DND-41 (cell line): Measurements from ENCODE around the gene ADIPOR1.

Source experiments
- ATAC-seq: fragments of 200-7000 bp; cut with Tn5 transposase; 3 replicates; pipeline ENCODE4 v1.9.1; 2021; ENCODE audit warnings: low read depth; ENCODE audit not compliant: insufficient read depth
- DNase-seq: peaks from one replicate; pipeline ENCODE4 v3.0.0-alpha.2; 2020
- H2AFZ ChIP-seq: 2 replicates; pipeline ENCODE4 v1.6.0; 2012; ENCODE audit warnings: low read depth, low read length
- H3K27ac ChIP-seq: 2 replicates; pipeline ENCODE4 v1.5.1; 2012; ENCODE audit warnings: low read length, inconsistent platforms
- H3K27me3 ChIP-seq: fragments of 200-600 bp; sonication (generic); 2 replicates; pipeline ENCODE4 v1.6.0; 2012; ENCODE audit warnings: low read length, mild to moderate bottlenecking, inconsistent platforms; ENCODE audit not compliant: insufficient read depth, poor library complexity
- H3K36me3 ChIP-seq: 2 replicates; pipeline ENCODE4 v1.5.1; 2012; ENCODE audit warnings: low read length, inconsistent platforms; ENCODE audit not compliant: insufficient read depth
- H3K4me1 ChIP-seq: 2 replicates; pipeline ENCODE4 v1.5.1; 2012; ENCODE audit warnings: mild to moderate bottlenecking, low read length; ENCODE audit not compliant: insufficient read depth
- H3K4me2 ChIP-seq: 2 replicates; pipeline ENCODE4 v1.6.0; 2012; ENCODE audit warnings: mild to moderate bottlenecking, moderate library complexity, low read length, inconsistent platforms; ENCODE audit not compliant: insufficient read depth
- H3K4me3 ChIP-seq, 2 experiments: fragments of 200-600 bp in 1 of 2; shearing (Covaris generic) in 1 of 2; 2 replicates each; pipeline ENCODE4 v1.5.1; 2012 to 2016; ENCODE audit warnings: inconsistent platforms in 2 of 2, low read length in 2 of 2, mild to moderate bottlenecking in 2 of 2, low read depth in 1 of 2, moderate library complexity in 1 of 2
- H3K79me2 ChIP-seq: 2 replicates; pipeline ENCODE4 v1.6.0; 2012; ENCODE audit warnings: low read length, inconsistent platforms; ENCODE audit not compliant: insufficient read depth
- H3K9ac ChIP-seq: 2 replicates; pipeline ENCODE4 v1.6.0; 2012; ENCODE audit warnings: low read depth, mild to moderate bottlenecking, inconsistent platforms, low read length, moderate library complexity
- H3K9me3 ChIP-seq: 2 replicates; pipeline ENCODE4 v1.5.1; 2012; ENCODE audit warnings: low read length, moderate library complexity, mild to moderate bottlenecking, inconsistent platforms; ENCODE audit not compliant: insufficient read depth, severe bottlenecking
- H4K20me1 ChIP-seq: 2 replicates; pipeline ENCODE4 v1.6.0; 2012; ENCODE audit warnings: low read length; ENCODE audit not compliant: insufficient read depth
- CTCF ChIP-seq: IDR thresholded peaks from 2 replicates; pipeline ENCODE4 v1.5.1; 2012; ENCODE audit warnings: borderline replicate concordance, low read length, moderate library complexity, mild to moderate bottlenecking; ENCODE audit not compliant: poor library complexity, severe bottlenecking; ENCODE audit errors: extremely low read depth
- EZH2 ChIP-seq: IDR thresholded peaks from 3 replicates; pipeline ENCODE4 v1.6.1; 2012; ENCODE audit warnings: borderline replicate concordance, low read depth, mild to moderate bottlenecking, moderate library complexity, low read length, inconsistent platforms; ENCODE audit not compliant: severe bottlenecking

Gene ADIPOR1

GRCh38 chr1:202972046-202972445 lies 13.9 kb upstream of the ADIPOR1 start:
- H3K27ac ChIP-seq, result no peak overlapping the region
- no peaks in the 10 kb centered on the region for H3K79me2 ChIP-seq
- ATAC-seq, result no peak
- no peak for DNase-seq
- peaks cover 15% of the 10 kb centered on the region for H3K27me3 ChIP-seq
- H3K9ac ChIP-seq, result no peak overlapping the region
- H3K36me3 ChIP-seq, result no peaks in the 10 kb centered on the region
- TF ChIP-seq EZH2 (no peak), CTCF (no peak)
- no peak overlapping the region for H3K4me3 ChIP-seq
- H2AFZ ChIP-seq, result no peak overlapping the region
- H3K4me1 ChIP-seq, result peaks cover 14% of the 10 kb centered on the region
- H4K20me1 ChIP-seq, result no peaks in the 10 kb centered on the region
- H3K4me2 ChIP-seq, result no peak overlapping the region
- H3K9me3 ChIP-seq, result no peaks in the 10 kb centered on the region

GRCh38 chr1:202968895-202969295 lies 10.8 kb upstream of the ADIPOR1 start:
- ATAC-seq (peak; percentile 57; the same call in 2 of the 3 replicates), DNase-seq (peak; percentile 39)
- Histone ChIP-seq H3K27me3 (no peaks in the 10 kb centered on the region), H3K27ac (no peak overlapping the region), H3K4me3 (no peak overlapping the region), H3K9ac (no peak overlapping the region), H3K9me3 (no peaks in the 10 kb centered on the region), H3K4me2 (0 out of 2 replicates have a peak overlapping the region, but pooled peaks have one; percentile 97), H2AFZ (peak overlapping the region; percentile 99), H3K4me1 (peaks cover 27% of the 10 kb centered on the region), H4K20me1 (no peaks in the 10 kb centered on the region), H3K36me3 (0 out of 2 replicates have a peak, but pooled peaks cover 5% of the 10 kb centered on the region), H3K79me2 (peaks cover 9% of the 10 kb centered on the region)
- TF ChIP-seq EZH2, result no peak
- peak; percentile 70 for TF ChIP-seq CTCF

- no peak for DNase-seq
- no peaks in the 10 kb centered on the region for H4K20me1 ChIP-seq
- TF ChIP-seq EZH2 (no peak), CTCF (no peak)
- H3K4me1 ChIP-seq, result peaks cover 27% of the 10 kb centered on the region
- peak overlapping the region; percentile 97 for H3K4me2 ChIP-seq
- H3K36me3 ChIP-seq, result 0 out of 2 replicates have a peak, but pooled peaks cover 5% of the 10 kb centered on the region
- peak overlapping the region; percentile 54 to 84; a peak in 3 of 4 replicates for H3K4me3 ChIP-seq
- peak overlapping the region; percentile 79; the same call in 1 of the 2 replicates for H3K27ac ChIP-seq
- peak overlapping the region; percentile 99 for H2AFZ ChIP-seq
- no peaks in the 10 kb centered on the region for H3K9me3 ChIP-seq
- ATAC-seq, result no peak
- H3K27me3 ChIP-seq, result no peaks in the 10 kb centered on the region
- H3K9ac ChIP-seq, result peak overlapping the region; percentile 72
- peaks cover 9% of the 10 kb centered on the region for H3K79me2 ChIP-seq
Measured at GRCh38 chr1:202968351-202968750, 10.2 kb upstream of the ADIPOR1 start.
